Osteoblast (primary cell): ENCODE data around the gene MYCBPAP. TPM values are rescaled to one million over a fixed set of nuclear protein-coding genes. Genes with fewer than 3 reads are reported as not detected.
A peak's percentile ranks its signal among the peaks of the same experiment; 100 is the strongest.

Experiments
- DNase-seq: peaks from one replicate; pipeline ENCODE4 v3.0.0; 2011; ENCODE audit warnings: low spot score, mixed read lengths; ENCODE audit not compliant: insufficient read length; ENCODE audit errors: missing footprints
- H2AFZ ChIP-seq: 2 replicates; pipeline ENCODE4 v1.6.0; 2011; ENCODE audit warnings: mild to moderate bottlenecking, low read length
- H3K27ac ChIP-seq: 2 replicates; pipeline ENCODE4 v1.5.1; 2011; ENCODE audit warnings: mild to moderate bottlenecking, low read depth, low read length, moderate library complexity
- H3K27me3 ChIP-seq: 2 replicates; pipeline ENCODE4 v1.6.0; 2012; ENCODE audit warnings: mild to moderate bottlenecking, control low read depth, inconsistent platforms, low read length, moderate library complexity; ENCODE audit not compliant: insufficient read depth
- H3K36me3 ChIP-seq: 2 replicates; pipeline ENCODE4 v1.5.1; 2011; ENCODE audit warnings: mild to moderate bottlenecking, low read length, control low read depth, moderate library complexity; ENCODE audit not compliant: insufficient read depth
- H3K4me1 ChIP-seq: 2 replicates; pipeline ENCODE4 v1.5.1; 2011; ENCODE audit warnings: mild to moderate bottlenecking, low read length, control low read depth, moderate library complexity; ENCODE audit not compliant: insufficient read depth
- H3K4me2 ChIP-seq: 2 replicates; pipeline ENCODE4 v1.6.0; 2011; ENCODE audit warnings: mild to moderate bottlenecking, low read length; ENCODE audit not compliant: insufficient read depth
- H3K4me3 ChIP-seq: fragments of 200-600 bp; sonication (generic); 3 replicates; pipeline ENCODE4 v1.5.1; 2012; ENCODE audit warnings: mild to moderate bottlenecking, low read length, inconsistent platforms; ENCODE audit not compliant: insufficient read depth
- H3K79me2 ChIP-seq: 2 replicates; pipeline ENCODE4 v1.6.0; 2012; ENCODE audit warnings: mild to moderate bottlenecking, low read length, control low read depth, inconsistent platforms; ENCODE audit not compliant: insufficient read depth
- H3K9me3 ChIP-seq: 2 replicates; pipeline ENCODE4 v1.5.1; 2011; ENCODE audit warnings: low read depth, low read length, control low read depth
- H4K20me1 ChIP-seq: 2 replicates; pipeline ENCODE4 v1.6.0; 2012; ENCODE audit warnings: mild to moderate bottlenecking, low read length, control low read depth; ENCODE audit not compliant: insufficient read depth
- total RNA-seq: library from RNA; depleted of rRNA; stranded (reverse); fragments of >200 nt; gene quantifications from 2 replicates; pipeline ENCODE4 v1.2.3, GENCODE V29; 2012
- TF ChIP-seq, protein P1 (sequence below): IDR thresholded peaks from 2 replicates; pipeline ENCODE4 v1.5.1; 2011; ENCODE audit warnings: mild to moderate bottlenecking, low read depth, low read length, moderate library complexity; ENCODE audit errors: extremely low read depth

The MYCBPAP gene
- total RNA-seq, 1 donor: 0.36 TPM

DNA sequence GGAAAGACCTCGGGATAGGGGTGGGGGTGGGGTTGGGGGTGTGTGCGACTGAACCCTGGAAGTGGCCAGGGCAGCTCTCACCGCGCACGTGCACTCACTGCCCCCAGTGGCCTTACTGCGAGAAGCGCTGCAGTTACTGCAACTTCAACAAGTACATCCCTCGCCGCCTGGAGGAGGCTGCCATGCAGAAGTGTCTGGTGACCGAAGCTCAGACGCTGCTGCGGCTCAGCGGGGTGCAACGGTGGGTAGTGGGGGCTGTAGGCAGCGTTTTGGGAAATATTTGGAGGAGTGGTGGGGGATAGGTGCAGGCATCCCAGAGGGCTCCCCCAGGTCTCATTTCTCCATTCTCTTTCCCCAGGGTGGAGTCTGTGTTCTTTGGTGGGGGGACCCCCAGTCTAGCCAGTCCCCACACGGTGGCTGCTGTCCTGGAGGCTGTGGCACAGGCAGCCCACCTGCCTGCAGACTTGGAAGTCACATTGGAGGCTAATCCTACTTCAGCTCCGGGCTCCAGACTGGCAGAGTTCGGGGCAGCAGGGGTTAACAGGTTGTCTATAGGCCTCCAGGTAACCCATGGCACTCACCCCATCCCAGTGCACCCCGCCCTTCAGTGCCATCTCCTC, 28.6 kb upstream of the MYCBPAP start:
- Histone ChIP-seq H3K36me3 (peaks cover 14% of the 10 kb centered on the region), H3K9me3 (no peaks in the 10 kb centered on the region), H3K4me2 (peak overlapping the region; percentile 99), H3K27ac (no peak overlapping the region), H2AFZ (peak overlapping the region; percentile 50), H3K4me3 (peak overlapping the region; percentile 81), H4K20me1 (peaks cover 9% of the 10 kb centered on the region), H3K79me2 (peaks cover 25% of the 10 kb centered on the region), H3K4me1 (peaks cover 17% of the 10 kb centered on the region), H3K27me3 (no peaks in the 10 kb centered on the region)
- TF ChIP-seq, protein P1, sequence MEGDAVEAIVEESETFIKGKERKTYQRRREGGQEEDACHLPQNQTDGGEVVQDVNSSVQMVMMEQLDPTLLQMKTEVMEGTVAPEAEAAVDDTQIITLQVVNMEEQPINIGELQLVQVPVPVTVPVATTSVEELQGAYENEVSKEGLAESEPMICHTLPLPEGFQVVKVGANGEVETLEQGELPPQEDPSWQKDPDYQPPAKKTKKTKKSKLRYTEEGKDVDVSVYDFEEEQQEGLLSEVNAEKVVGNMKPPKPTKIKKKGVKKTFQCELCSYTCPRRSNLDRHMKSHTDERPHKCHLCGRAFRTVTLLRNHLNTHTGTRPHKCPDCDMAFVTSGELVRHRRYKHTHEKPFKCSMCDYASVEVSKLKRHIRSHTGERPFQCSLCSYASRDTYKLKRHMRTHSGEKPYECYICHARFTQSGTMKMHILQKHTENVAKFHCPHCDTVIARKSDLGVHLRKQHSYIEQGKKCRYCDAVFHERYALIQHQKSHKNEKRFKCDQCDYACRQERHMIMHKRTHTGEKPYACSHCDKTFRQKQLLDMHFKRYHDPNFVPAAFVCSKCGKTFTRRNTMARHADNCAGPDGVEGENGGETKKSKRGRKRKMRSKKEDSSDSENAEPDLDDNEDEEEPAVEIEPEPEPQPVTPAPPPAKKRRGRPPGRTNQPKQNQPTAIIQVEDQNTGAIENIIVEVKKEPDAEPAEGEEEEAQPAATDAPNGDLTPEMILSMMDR: peak; percentile 47
- DNase-seq: peak; percentile 96

GRCh38 chr17:50480142-50480764, 28.0 kb upstream of the MYCBPAP start:
- Histone ChIP-seq H3K9me3 (no peaks in the 10 kb centered on the region), H3K4me1 (peaks cover 17% of the 10 kb centered on the region), H4K20me1 (peaks cover 9% of the 10 kb centered on the region), H3K4me2 (peak overlapping the region; percentile 99), H3K79me2 (peaks cover 25% of the 10 kb centered on the region), H2AFZ (no peak overlapping the region), H3K36me3 (peaks cover 20% of the 10 kb centered on the region), H3K27me3 (no peaks in the 10 kb centered on the region), H3K4me3 (no peak overlapping the region), H3K27ac (no peak overlapping the region)
- TF ChIP-seq, protein P1: no peak
- no peak for DNase-seq

- H4K20me1 ChIP-seq: peaks cover 9% of the 10 kb centered on the region
- DNase-seq: no peak
- H3K4me3 ChIP-seq: no peak overlapping the region
- peaks cover 27% of the 10 kb centered on the region for H3K36me3 ChIP-seq
- TF ChIP-seq, protein P1: no peak
- H3K4me2 ChIP-seq: no peak overlapping the region
- no peaks in the 10 kb centered on the region for H3K9me3 ChIP-seq
- no peak overlapping the region for H3K27ac ChIP-seq
- peaks cover 25% of the 10 kb centered on the region for H3K79me2 ChIP-seq
- peaks cover 17% of the 10 kb centered on the region for H3K4me1 ChIP-seq
- H3K27me3 ChIP-seq: no peaks in the 10 kb centered on the region
- no peak overlapping the region for H2AFZ ChIP-seq
Measured at GRCh38 chr17:50480854-50481490, 27.3 kb upstream of the MYCBPAP start.

GRCh38 chr17:50481648-50482047, 26.6 kb upstream of the MYCBPAP start:
- DNase-seq: no peak
- no peak overlapping the region for H3K27ac ChIP-seq
- no peaks in the 10 kb centered on the region for H3K9me3 ChIP-seq
- H3K27me3 ChIP-seq: no peaks in the 10 kb centered on the region
- peaks cover 17% of the 10 kb centered on the region for H3K4me1 ChIP-seq
- no peak overlapping the region for H3K4me3 ChIP-seq
- TF ChIP-seq, protein P1: no peak
- no peak overlapping the region for H2AFZ ChIP-seq
- peaks cover 25% of the 10 kb centered on the region for H3K79me2 ChIP-seq
- no peak overlapping the region for H3K4me2 ChIP-seq
- peaks cover 9% of the 10 kb centered on the region for H4K20me1 ChIP-seq
- peaks cover 28% of the 10 kb centered on the region for H3K36me3 ChIP-seq
